Daoy (cell line): ENCODE measurements around the gene FAM32A. TPM values are rescaled to one million over a fixed set of nuclear protein-coding genes. Genes with fewer than 3 reads are reported as not detected.
A peak's percentile ranks its signal among the peaks of the same experiment; 100 is the strongest.

Experiments
- DNase-seq: peaks from one replicate; pipeline ENCODE4 v3.0.0-alpha.2; 2015; ENCODE audit warnings: low read depth
- total RNA-seq: library from RNA; depleted of rRNA; stranded (reverse); fragments of >200 nt; shearing (Covaris generic); gene quantifications from 2 replicates; pipeline ENCODE4 v1.2.3, GENCODE V29; 2014; rRNA removed

The FAM32A gene
- 231 and 233 TPM in 2 replicates for total RNA-seq

- DNase-seq, result peak; percentile 99
Observed at GRCh38 chr19:16185123-16185767, at the start of gene FAM32A. Gene FAM32A (plus strand): TSS chr19:16185410. CDS start chr19:16185443, 33 bp downstream.

DNA sequence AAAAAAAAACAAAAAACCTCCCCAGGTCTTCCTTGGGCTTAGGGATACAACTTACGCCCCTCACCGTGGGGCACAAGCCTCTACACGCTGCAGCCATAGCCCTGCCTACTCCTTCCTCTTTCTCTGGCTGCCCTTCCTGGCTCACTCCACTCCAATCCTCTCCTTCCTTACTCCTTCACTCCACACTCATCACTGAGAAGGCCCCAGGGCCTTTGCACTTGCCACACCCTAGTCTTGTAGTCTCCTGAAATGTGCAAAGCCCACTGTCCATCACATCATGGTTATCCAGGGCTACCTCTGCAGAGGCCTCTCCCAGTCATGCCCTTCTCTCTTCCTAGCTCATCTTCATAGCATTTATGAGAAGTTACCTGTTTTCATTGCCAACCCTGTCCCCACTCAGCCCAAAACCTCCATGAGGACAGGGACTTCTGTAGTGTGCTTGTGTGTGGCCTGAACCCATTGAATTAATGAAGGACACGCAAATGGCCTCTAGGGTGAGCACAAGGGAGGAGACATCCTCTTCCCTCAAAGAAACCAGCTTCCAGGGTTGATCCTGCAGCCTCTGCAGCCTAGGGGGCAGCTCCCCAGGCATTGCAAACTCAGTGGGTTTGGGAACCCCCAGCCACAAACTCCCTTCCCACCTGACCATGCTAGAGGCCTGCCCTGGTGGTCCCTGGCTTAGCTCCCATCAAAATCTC is 49.6 kb upstream of the FAM32A start:
- no peak for DNase-seq

DNA sequence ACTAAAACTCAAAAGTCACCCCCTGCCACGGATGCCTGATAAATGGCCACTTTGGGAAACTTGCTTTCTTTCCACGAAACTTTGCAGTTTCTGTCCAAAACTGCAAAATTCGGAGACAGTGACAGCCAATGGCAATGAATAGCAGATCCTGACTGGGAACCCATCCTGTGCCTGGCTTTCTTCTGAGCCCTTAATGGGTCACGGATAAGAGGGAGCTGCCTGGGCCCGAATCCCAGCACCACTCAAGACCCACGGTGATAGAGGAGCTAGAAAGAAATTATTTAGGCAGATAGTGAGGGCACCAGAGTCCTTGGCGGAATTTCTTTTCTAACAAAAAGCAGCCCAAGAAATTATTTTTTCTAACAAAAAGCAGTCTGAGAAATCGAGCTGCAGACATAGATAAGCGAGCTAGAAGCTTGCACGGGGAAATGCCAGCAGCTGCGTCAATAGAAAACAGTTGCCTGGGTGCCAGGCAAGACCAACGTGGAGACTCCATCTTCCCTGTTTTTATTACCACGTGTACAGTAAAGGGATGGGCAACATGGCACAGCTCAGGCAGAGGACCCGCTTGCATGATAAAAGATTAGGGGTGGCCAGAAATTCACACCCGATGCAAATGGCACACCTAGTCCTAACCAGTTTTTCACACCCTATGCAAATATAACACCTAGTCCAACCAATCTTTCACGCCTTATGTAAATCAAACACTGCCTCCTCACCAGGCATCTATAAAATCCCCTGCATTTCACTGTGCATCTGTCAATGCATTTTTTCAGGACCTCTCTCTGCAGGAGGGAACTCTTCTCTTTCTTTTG is 48.8 kb upstream of the FAM32A start:
- DNase-seq, result no peak

DNA sequence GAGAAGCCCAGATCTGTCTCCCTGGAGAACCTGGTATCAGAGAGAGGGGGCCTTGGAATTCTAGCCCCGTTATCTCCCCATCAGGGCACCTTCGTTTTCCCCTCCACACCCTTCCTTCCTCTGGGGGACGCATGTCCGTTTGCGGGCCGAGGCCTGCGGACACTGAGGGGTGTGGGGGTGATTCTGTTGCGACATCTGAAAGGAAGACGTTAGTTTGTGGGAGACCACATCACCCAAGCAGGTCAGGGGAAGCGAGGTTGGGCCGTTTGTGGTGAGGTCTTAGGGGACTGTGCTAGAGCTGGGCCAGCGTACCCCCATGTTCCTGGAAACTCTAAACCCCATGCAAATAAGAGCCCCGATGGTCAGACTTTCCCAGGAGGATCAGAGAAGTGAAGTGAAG is 45.5 kb upstream of the FAM32A start:
- DNase-seq, result no peak

DNA sequence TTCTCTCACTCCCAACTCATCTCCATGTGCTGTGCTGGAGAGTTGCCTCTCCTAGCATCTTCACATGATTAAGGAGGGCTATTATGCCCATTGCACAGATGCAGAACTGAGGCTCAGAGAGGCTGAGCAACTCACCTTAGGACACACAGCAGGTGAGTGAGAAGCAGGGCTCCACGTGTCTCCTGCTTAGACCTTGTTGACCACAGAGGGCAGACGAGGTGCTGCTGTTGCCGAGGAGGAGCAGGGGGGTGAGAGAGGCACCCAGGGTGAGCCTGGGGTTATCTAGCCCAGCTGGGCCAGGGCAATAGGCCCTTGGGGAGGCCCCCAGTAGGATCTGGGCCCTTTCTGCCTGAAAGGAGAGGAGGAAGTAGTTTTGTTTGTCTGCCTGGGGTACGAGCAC is 44.2 kb upstream of the FAM32A start:
- no peak for DNase-seq

- no peak for DNase-seq
Observed at GRCh38 chr19:16142032-16142580, 43.1 kb upstream of the FAM32A start.

- no peak for DNase-seq
Observed at GRCh38 chr19:16143399-16144215, 41.6 kb upstream of the FAM32A start, which contains the start of gene HSH2D. Gene HSH2D (plus strand): TSS chr19:16143685. CDS start chr19:16148751, 5,066 bp downstream.

GRCh38 chr19:16144216-16144581 is 41.0 kb upstream of the FAM32A start:
- no peak for DNase-seq

GRCh38 chr19:16146112-16146511 is 39.1 kb upstream of the FAM32A start:
- no peak for DNase-seq

- no peak for DNase-seq
Observed at GRCh38 chr19:16148443-16149229, 36.6 kb upstream of the FAM32A start.

DNA sequence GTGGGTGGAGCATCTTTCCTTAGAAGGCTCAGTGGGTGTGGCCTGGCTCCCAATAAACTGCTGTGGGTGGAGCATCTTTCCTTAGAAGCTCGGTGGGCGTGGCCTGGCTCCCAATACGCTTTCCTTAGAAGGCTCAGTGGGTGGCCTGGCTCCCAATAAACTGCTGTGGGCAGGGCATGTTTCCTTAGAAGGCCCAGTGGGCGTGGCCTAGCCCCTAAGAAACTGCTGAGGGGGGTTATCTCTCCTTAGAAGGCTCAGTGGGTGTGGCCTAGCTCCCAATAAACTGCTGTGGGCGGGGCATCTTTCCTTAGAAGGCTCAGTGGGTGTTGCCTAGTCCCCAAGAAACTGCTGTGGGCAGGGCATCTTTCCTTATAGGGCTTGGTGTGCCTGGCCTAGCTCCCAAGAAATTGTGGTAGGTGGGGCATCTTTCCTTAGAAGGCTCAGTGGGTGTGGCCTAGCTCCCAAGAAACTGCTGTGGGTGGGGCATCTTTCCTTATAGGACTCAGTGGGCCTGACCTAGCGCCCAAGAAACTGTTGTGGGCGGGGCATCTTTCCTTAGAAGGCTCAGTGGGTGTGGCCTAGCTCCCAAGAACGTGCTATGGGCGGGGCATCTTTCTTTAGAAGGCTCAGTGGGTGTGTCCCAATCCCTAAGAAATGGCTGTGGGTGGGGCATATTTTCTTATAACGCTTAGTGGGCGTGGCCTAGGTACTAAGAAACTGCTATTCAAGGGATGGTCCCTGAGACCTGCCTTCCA is 31.5 kb upstream of the FAM32A start:
- DNase-seq, result no peak

DNA sequence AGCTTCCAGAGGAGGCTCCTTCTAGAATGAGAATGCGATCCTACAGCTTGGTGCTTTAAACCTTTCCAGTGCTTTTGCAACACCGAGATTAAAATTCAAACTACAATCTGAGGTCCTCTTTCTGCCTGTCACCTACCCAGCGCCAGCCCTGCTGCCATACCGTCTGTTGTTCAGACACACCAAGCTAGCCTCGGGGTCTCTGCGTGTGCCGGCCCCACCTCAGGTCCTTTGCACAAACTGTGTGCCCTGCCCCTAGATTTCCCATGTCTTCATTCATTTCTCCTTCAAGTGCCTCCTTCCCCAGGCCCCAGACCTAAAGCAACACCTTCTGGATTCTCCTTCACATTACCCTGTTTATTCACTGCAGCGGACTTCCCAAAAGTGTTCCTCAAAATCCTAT is 30.7 kb upstream of the FAM32A start:
- no peak for DNase-seq

DNA sequence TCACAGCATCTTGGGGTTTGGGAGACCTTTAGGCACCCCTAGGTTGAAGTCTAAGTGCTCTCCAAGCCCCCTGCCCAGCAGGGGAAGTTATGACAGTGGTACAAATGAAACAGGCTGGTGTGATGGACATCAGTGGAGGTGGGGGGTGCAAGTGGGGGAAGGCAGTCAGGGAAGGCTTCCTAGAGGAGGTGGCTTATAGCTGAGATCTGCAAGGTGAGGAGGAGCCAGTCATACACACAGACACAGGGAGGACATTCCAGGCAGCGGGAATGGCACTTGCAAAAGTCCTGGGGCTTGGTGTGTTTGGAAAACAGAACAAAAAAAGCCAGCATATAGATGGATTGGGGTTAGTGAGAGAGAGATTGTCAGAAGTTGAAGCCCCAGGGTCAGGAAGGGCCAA is 30.1 kb upstream of the FAM32A start:
- DNase-seq, result no peak

DNA sequence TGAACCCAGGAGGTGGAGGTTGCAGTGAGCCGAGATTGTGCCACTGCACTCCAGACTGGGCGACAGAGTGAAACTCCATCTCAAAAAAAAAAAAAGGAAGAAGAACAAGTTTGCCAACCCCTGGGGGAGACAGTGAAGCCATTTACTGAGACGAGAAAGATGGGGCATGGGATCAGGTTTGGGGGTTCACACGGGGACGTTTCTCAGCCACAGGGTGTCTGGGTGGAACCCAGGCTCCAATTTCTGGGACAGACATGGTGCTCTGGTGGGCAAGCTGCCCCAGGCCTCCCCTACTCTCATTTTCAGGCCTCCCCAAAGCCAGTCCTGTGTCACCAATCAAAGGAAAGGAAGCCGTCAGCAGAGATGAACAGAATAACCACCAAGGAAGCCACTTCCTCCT is 28.3 kb upstream of the FAM32A start:
- DNase-seq, result no peak

- DNase-seq, result no peak
Observed at GRCh38 chr19:16157601-16158000, 27.6 kb upstream of the FAM32A start.

DNA sequence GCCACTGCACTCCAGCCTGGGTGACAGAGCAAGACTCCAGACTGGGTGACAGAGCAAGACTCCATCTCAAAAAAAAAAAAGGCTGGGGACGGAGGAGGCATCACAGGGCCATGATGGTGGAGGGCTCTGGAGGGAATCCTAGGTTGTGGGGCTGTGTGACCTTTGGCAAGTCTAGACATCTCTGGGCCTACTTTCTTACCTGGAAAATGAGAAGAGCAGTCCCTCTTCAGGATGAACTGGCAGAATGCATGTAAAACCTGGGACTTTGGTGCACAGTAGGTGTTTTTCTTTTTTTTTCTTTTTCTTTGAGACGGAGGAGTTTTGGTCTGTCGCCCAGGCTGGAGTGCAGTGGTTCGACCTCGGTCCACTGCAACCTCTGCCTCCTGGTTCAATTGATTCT is 25.6 kb upstream of the FAM32A start:
- DNase-seq, result no peak

DNA sequence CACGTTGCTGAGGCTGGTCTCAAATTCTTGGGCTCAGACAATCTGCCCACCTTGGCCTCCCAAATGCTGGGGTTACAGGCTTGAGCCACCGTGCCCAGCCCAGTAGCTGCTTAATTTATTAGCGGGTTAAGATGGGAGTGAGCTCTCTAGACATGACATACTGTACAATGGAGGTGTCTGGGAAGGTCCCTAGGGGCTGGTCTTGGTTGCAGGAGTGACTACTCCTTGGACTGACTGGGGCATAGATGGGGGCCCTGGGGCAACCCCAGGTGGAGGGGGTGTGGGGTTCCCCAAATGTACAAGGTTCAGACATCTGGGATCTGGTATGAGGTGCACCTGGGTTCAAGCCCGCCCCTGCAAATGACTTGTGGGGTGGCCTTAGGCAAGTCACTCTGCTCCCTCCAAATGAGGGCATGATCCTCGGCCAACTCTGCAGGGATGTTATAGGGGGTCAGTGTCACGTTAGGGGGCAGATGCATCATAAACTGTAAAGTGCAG is 24.7 kb upstream of the FAM32A start:
- no peak for DNase-seq

GRCh38 chr19:16160943-16161560 is 24.2 kb upstream of the FAM32A start:
- peak; percentile 91 for DNase-seq

- peak; percentile 90 for DNase-seq
Observed at GRCh38 chr19:16161840-16162239, 23.4 kb upstream of the FAM32A start.
